ENCODE data around the gene ENTPD6. TPM values are rescaled to one million over a fixed set of nuclear protein-coding genes. Genes with fewer than 3 reads are reported as not detected.

ENTPD6 gene
- polyA plus RNA-seq, 1 donor from 2014 or later: 143 TPM

DNA sequence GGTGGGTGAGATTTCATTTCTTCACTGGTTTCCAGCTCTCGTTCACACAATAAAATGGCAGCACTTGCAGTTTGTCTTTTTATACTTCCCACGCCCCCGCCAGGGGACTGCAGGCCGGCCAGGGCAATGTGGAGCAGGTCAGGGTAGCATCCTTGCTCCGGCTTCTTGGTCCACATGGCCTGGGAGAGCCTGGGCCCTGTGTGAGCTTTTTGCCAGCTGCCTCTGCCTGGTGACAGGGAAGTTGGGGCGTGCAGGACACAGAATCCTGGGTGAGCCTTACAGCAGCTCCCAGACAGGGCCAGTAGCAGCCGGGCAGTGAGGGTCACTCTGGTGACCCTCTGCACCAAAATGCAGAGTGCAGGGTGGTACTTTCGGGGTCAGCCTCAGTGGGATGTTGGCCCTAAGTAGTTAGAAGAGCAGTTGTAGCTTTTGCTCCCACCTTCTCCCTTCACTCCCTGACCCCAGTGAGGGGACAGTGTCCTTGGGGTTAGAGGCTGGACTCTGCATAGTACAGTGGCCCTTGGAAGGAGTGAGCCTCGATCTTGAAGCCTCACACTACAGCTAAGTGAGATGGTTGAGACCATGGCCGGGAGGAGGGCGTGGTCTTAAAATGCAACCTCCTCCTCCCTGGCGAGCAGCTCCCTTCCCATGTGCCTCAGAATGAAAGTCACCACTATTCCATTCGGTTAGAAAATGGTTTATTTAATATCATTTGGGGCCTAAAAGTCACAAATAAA, 76.1 kb downstream of the ENTPD6 start:
- peaks cover 3% of the 10 kb centered on the region for H3K9me3 ChIP-seq (ENCODE audit: low read length)
- H3K27me3 ChIP-seq (ENCODE audit: insufficient read depth, low read depth, low read length): no peaks in the 10 kb centered on the region
- H3K9ac ChIP-seq (ENCODE audit: low read length): no peak overlapping the region
- H3F3A ChIP-seq (ENCODE audit: insufficient read depth, low read length, poor library complexity, severe bottlenecking): no peaks in the 10 kb centered on the region
- no peak overlapping the region for H2AFZ ChIP-seq (ENCODE audit: low read depth, low read length)
- H4K20me1 ChIP-seq (ENCODE audit: insufficient read depth): no peaks in the 10 kb centered on the region
- no peaks in the 10 kb centered on the region for H3K9me2 ChIP-seq (ENCODE audit: insufficient read depth, low read length)
- H3K27ac ChIP-seq (ENCODE audit: low read length): no peak overlapping the region
- H3K79me2 ChIP-seq (replicated peaks; ENCODE audit: insufficient read depth, low read length): peaks cover under 1% of the 10 kb centered on the region
- TF ChIP-seq TAF1 (IDR thresholded peaks at IDR 0.05; ENCODE audit: low read depth): no peak
- TF ChIP-seq MXI1 (conservative IDR thresholded peaks at IDR 0.05; ENCODE audit: poor library complexity, severe bottlenecking): no peak
- TF ChIP-seq EZH2 (IDR thresholded peaks at IDR 0.05; ENCODE audit: borderline replicate concordance, insufficient read depth, low read length, poor library complexity, severe bottlenecking): no peak
- no peak for TF ChIP-seq EP300 (conservative IDR thresholded peaks at IDR 0.05; ENCODE audit: poor library complexity, severe bottlenecking)
- TF ChIP-seq RAD21 (conservative IDR thresholded peaks at IDR 0.05): no peak
- TF ChIP-seq, protein P1, sequence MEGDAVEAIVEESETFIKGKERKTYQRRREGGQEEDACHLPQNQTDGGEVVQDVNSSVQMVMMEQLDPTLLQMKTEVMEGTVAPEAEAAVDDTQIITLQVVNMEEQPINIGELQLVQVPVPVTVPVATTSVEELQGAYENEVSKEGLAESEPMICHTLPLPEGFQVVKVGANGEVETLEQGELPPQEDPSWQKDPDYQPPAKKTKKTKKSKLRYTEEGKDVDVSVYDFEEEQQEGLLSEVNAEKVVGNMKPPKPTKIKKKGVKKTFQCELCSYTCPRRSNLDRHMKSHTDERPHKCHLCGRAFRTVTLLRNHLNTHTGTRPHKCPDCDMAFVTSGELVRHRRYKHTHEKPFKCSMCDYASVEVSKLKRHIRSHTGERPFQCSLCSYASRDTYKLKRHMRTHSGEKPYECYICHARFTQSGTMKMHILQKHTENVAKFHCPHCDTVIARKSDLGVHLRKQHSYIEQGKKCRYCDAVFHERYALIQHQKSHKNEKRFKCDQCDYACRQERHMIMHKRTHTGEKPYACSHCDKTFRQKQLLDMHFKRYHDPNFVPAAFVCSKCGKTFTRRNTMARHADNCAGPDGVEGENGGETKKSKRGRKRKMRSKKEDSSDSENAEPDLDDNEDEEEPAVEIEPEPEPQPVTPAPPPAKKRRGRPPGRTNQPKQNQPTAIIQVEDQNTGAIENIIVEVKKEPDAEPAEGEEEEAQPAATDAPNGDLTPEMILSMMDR (IDR thresholded peaks at IDR 0.05; ENCODE audit: poor library complexity, severe bottlenecking): no peak
- TF ChIP-seq, protein P2, sequence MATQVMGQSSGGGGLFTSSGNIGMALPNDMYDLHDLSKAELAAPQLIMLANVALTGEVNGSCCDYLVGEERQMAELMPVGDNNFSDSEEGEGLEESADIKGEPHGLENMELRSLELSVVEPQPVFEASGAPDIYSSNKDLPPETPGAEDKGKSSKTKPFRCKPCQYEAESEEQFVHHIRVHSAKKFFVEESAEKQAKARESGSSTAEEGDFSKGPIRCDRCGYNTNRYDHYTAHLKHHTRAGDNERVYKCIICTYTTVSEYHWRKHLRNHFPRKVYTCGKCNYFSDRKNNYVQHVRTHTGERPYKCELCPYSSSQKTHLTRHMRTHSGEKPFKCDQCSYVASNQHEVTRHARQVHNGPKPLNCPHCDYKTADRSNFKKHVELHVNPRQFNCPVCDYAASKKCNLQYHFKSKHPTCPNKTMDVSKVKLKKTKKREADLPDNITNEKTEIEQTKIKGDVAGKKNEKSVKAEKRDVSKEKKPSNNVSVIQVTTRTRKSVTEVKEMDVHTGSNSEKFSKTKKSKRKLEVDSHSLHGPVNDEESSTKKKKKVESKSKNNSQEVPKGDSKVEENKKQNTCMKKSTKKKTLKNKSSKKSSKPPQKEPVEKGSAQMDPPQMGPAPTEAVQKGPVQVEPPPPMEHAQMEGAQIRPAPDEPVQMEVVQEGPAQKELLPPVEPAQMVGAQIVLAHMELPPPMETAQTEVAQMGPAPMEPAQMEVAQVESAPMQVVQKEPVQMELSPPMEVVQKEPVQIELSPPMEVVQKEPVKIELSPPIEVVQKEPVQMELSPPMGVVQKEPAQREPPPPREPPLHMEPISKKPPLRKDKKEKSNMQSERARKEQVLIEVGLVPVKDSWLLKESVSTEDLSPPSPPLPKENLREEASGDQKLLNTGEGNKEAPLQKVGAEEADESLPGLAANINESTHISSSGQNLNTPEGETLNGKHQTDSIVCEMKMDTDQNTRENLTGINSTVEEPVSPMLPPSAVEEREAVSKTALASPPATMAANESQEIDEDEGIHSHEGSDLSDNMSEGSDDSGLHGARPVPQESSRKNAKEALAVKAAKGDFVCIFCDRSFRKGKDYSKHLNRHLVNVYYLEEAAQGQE (IDR thresholded peaks at IDR 0.05; ENCODE audit: borderline replicate concordance): no peak
- no peak for TF ChIP-seq POLR2AphosphoS5 (IDR thresholded peaks at IDR 0.05)
- TF ChIP-seq SMC3 (conservative IDR thresholded peaks at IDR 0.05; ENCODE audit: poor library complexity): no peak
- H3K36me3 ChIP-seq (ENCODE audit: insufficient read depth, low read length): peaks cover 7% of the 10 kb centered on the region
- H3K4me2 ChIP-seq (ENCODE audit: low read length): no peak overlapping the region
- no peak overlapping the region for H3K4me3 ChIP-seq (ENCODE audit: low read length)

DNA sequence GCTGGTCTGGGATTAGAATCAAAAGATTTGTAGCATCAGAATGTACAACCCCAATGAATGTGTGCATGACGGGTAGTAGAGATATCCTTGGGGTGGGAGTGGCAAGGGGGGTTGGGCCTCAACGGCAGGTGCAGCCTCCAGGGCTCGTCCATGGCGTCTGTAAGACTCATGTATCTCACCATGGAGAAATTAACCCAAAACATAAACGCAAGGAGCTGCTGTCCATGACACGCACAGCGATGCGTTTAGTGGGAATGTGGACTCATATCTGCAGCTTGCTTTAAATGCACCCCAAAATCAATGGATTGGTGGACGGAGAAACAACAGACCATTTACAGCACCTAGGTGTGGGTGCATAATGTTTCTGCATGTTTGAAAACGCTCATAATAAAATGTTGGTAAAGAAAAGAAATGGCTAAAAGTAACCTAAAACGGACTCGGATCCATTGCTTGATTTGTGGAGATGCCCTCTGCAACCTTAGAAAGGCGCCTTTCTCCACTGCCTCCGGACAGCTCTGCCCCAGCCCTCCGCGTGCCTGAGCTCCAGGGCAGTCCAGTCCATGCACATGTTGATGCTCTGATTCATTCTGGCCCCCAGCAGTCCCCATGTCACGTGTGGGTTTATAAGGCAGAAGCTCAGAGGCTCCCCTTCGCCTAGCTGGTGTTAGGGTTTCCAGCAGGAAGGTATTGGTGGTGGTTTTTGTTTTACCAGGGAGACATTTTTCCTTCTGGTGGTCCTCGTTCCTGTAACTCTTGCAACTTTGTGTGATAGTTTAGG, 76.9 kb downstream of the ENTPD6 start:
- H3F3A ChIP-seq (ENCODE audit: insufficient read depth, low read length, poor library complexity, severe bottlenecking): no peaks in the 10 kb centered on the region
- H3K9me3 ChIP-seq (ENCODE audit: low read length): no peaks in the 10 kb centered on the region
- H3K4me2 ChIP-seq (ENCODE audit: low read length): no peak overlapping the region
- no peaks in the 10 kb centered on the region for H3K79me2 ChIP-seq (replicated peaks; ENCODE audit: insufficient read depth, low read length)
- no peaks in the 10 kb centered on the region for H3K27me3 ChIP-seq (ENCODE audit: insufficient read depth, low read depth, low read length)
- H3K4me3 ChIP-seq (ENCODE audit: low read length): no peak overlapping the region
- H4K20me1 ChIP-seq (ENCODE audit: insufficient read depth): no peaks in the 10 kb centered on the region
- H3K9me2 ChIP-seq (ENCODE audit: insufficient read depth, low read length): no peaks in the 10 kb centered on the region
- H2AFZ ChIP-seq (ENCODE audit: low read depth, low read length): no peak overlapping the region
- TF ChIP-seq EP300 (conservative IDR thresholded peaks at IDR 0.05; ENCODE audit: poor library complexity, severe bottlenecking) (no peak), RAD21 (conservative IDR thresholded peaks at IDR 0.05) (no peak), SMC3 (conservative IDR thresholded peaks at IDR 0.05; ENCODE audit: poor library complexity) (no peak), MXI1 (conservative IDR thresholded peaks at IDR 0.05; ENCODE audit: poor library complexity, severe bottlenecking) (no peak), TAF1 (IDR thresholded peaks at IDR 0.05; ENCODE audit: low read depth) (no peak), POLR2AphosphoS5 (IDR thresholded peaks at IDR 0.05) (no peak), EZH2 (IDR thresholded peaks at IDR 0.05; ENCODE audit: borderline replicate concordance, insufficient read depth, low read length, poor library complexity, severe bottlenecking) (no peak)
- TF ChIP-seq, protein P2 (IDR thresholded peaks at IDR 0.05; ENCODE audit: borderline replicate concordance): no peak
- TF ChIP-seq, protein P1 (IDR thresholded peaks at IDR 0.05; ENCODE audit: poor library complexity, severe bottlenecking): no peak
- peaks cover 7% of the 10 kb centered on the region for H3K36me3 ChIP-seq (ENCODE audit: insufficient read depth, low read length)
- no peak overlapping the region for H3K9ac ChIP-seq (ENCODE audit: low read length)
- no peak overlapping the region for H3K27ac ChIP-seq (ENCODE audit: low read length)
